GM10847 (cell line): Measurements from ENCODE around the gene NDOR1.

Source experiments
- POLR2A ChIP-seq: IDR thresholded peaks from 2 replicates; pipeline ENCODE4 v1.6.1; 2011; ENCODE audit not compliant: insufficient read length; ENCODE audit errors: extremely low read depth

Gene NDOR1

GRCh38 chr9:137254624-137255447, 49.3 kb downstream of the NDOR1 start, which contains the start of gene NELFB:
TSS of gene NELFB (plus strand) at chr9:137255327.
- peak; percentile 72 for TF ChIP-seq POLR2A

DNA sequence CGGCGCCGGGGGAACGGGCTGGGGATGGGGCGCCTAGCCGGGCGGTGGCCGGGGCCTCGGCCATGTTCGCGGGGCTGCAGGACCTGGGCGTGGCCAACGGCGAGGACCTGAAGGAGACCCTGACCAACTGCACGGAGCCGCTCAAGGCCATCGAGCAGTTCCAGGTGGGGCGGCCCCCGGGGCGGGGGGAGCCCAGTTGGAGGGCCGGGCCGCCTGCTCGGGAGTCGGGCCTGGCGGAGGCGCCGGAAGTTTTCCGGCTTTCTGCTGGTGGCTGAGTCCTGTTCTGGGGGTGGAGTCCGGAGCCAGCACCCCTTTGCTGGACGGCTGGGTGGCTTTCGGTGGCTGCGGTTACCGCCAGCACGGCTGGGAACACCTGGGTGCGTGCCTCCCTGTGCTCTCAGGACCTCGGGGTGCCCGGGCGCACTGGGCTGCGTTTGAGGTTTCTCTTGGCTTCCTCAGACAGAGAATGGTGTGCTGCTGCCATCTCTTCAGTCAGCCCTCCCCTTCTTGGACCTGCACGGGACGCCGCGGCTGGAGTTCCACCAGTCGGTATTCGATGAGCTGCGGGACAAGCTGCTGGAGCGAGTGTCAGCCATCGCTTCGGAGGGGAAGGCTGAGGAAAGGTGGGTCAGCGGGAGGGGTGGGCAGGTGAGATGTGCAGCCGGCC, 50.1 kb downstream of the NDOR1 start:
- TF ChIP-seq POLR2A, result no peak

DNA sequence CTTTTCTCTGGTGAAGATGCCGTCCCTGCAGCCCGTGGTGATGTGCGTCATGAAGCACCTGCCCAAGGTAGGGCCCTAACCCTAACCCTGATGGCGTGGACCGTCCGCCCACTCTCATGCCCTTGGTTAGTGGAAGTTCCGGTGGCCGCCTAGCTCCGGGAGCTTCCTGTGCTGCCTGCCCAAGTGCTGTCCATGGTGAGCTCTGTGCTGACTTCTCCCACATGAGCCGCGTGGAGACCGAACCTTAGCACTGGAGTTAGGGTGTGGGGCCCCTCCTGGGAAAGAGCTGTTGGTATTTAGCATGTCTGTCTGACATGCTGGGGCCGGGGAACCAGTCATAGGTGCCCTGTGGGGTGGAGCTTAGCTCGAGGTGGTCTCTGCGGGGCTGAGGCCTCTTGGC, 50.9 kb downstream of the NDOR1 start:
- TF ChIP-seq POLR2A, result no peak

DNA sequence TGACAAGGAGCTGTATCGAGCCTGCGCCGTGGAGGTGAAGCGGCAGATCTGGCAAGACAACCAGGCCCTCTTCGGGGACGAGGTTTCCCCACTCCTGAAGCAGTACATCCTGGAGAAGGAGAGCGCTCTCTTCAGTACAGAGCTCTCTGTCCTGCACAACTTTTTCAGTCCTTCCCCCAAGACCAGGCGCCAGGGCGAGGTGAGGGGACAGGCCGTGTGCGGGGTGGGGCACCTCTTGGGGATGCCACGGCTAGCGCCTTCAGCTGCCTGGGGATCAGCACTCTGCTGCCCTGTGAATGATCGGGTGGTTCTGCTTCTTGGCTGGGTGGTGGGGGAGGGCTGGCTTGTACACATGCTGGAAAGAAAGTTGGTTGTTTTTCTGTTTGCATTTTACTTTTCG, 51.4 kb downstream of the NDOR1 start:
- TF ChIP-seq POLR2A, result no peak

DNA sequence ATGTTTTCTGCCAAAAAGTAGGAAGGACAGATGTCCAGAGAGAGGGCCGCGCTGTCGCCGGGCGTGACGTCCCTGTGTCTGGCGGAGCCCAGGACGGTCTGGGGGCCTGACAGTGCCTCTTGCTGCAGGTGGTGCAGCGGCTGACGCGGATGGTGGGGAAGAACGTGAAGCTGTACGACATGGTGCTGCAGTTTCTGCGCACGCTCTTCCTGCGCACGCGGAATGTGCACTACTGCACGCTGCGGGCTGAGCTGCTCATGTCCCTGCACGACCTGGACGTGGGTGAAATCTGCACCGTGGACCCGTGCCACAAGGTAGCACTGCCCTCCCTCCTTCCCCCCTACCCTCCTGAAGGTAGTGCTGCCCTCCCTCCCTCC, 57.4 kb downstream of the NDOR1 start:
- TF ChIP-seq POLR2A, result no peak

DNA sequence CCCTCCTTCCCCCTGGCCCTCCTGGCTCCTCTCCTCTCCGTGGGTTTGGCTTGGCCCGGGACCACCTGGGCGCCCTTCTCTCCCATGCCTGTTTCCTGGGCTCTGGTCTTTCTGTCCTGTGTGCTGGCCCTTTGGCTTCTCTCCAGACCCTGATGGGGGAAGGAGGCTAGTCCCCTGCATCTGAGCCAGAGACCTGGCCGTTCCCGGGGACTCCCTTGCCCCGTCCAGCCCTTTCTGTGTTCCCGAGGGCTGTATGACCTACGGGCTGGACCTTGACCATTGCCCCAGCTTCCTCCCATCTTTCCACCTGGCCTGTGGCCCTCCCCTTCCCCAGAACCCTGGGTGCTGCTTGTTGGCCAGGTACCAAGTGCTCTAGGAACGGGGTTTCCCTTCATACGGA, 58.0 kb downstream of the NDOR1 start:
- TF ChIP-seq POLR2A, result no peak

DNA sequence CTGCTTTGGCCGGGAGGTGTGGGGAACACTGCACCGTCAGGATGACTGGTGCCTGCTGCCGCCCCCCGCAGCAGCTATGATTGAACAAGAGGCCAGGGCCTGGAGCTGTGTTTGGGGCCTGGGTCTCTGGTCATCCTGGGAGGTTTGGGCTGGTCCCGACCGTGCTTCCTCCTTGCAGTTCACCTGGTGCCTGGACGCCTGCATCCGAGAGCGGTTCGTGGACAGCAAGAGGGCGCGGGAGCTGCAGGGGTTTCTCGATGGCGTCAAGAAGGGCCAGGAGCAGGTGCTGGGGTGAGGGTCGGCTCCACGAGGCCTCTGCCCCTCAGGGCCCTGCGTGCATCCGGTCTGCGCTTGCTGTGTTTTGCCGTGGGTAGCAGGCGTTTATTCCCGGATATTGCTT, 58.6 kb downstream of the NDOR1 start:
- TF ChIP-seq POLR2A, result no peak

GRCh38 chr9:137265496-137266161, 60.1 kb downstream of the NDOR1 start:
- no peak for TF ChIP-seq POLR2A

DNA sequence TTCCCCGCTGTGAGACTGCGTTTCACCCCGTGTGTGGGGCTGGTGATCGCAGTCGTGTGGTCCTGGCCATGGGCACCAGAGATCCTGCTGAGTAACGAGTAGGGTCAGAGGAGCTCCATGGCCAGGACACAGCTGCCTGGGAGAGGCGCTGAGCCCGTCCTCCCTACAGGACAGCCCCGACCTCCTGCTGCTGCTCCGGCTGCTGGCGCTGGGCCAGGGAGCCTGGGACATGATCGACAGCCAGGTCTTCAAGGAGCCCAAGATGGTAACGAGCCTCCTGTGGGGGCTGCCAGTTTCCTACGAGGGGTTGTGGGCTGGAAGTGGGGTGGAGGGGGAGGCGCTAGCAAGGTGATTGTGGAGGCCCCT, 60.6 kb downstream of the NDOR1 start:
- TF ChIP-seq POLR2A, result no peak
